ENCODE results near the gene ELP2. TPM values are rescaled to one million over a fixed set of nuclear protein-coding genes. Genes with fewer than 3 reads are reported as not detected.
A peak's percentile ranks its signal among the peaks of the same experiment; 100 is the strongest.

The ELP2 gene
- total and polyA plus RNA-seq, 3 experiments from 2014 or later, result 64.1 to 89.6 (median 85.8) TPM

- H3K9me3 Mint-ChIP-seq, result no peaks in the 10 kb centered on the region
- ChIA-PET CTCF (no interaction called here), POLR2A (no interaction called here)
- H3K27ac Mint-ChIP-seq, result peak overlapping the region in 1 of 8 donors; percentile 32
- DNase-seq, result no peak
- Histone ChIP-seq H3K27ac (ENCODE audit: low read depth, low read length) (no peak overlapping the region), H3K9me3 (ENCODE audit: low read length) (no peaks in the 10 kb centered on the region), H3K36me3 (ENCODE audit: insufficient read depth, low read length) (peaks cover 49% of the 10 kb centered on the region), H3K27me3 (ENCODE audit: insufficient read depth, low read length, poor library complexity, severe bottlenecking) (no peaks in the 10 kb centered on the region), H3K4me1 (ENCODE audit: insufficient read depth, low read length) (no peaks in the 10 kb centered on the region), H3K4me3 (ENCODE audit: low read length) (no peak overlapping the region)
- H3K27me3 Mint-ChIP-seq, result no peaks in the 10 kb centered on the region
- peaks cover 11 to 93% (median 36%) of the 10 kb centered on the region in 3 donors for H3K36me3 Mint-ChIP-seq
- H3K4me3 Mint-ChIP-seq, result no peak overlapping the region
- peaks cover 21 to 31% (median 29%) of the 10 kb centered on the region in 3 donors for H3K4me1 Mint-ChIP-seq
Observed at GRCh38 chr18:36152781-36153180, 23.1 kb downstream of the ELP2 start.

- no peaks in the 10 kb centered on the region for H3K9me3 Mint-ChIP-seq
- Histone ChIP-seq H3K36me3 (ENCODE audit: insufficient read depth, low read length) (peaks cover 52% of the 10 kb centered on the region), H3K27ac (ENCODE audit: low read depth, low read length) (no peak overlapping the region), H3K27me3 (ENCODE audit: insufficient read depth, low read length, poor library complexity, severe bottlenecking) (no peaks in the 10 kb centered on the region), H3K9me3 (ENCODE audit: low read length) (no peaks in the 10 kb centered on the region), H3K4me3 (ENCODE audit: low read length) (no peak overlapping the region), H3K4me1 (ENCODE audit: insufficient read depth, low read length) (no peaks in the 10 kb centered on the region)
- DNase-seq, result no peak
- peak overlapping the region in 1 of 7 donors; percentile 24 for H3K4me3 Mint-ChIP-seq
- H3K4me1 Mint-ChIP-seq, result peaks cover 21 to 34% (median 29%) of the 10 kb centered on the region in 3 donors
- ChIA-PET CTCF (no interaction called here), POLR2A (no interaction called here)
- H3K27me3 Mint-ChIP-seq, result no peaks in the 10 kb centered on the region
- peak overlapping the region in 1 of 8 donors; percentile 70 for H3K27ac Mint-ChIP-seq
- peaks cover 11 to 93% (median 36%) of the 10 kb centered on the region in 3 donors for H3K36me3 Mint-ChIP-seq
Observed at GRCh38 chr18:36153203-36153602, 23.5 kb downstream of the ELP2 start.

GRCh38 chr18:36153771-36154170 lies 24.1 kb downstream of the ELP2 start:
- H3K4me1 Mint-ChIP-seq, result peaks cover 23 to 37% (median 29%) of the 10 kb centered on the region in 3 donors
- H3K4me3 Mint-ChIP-seq, result no peak overlapping the region
- DNase-seq, result no peak
- POLR2A ChIA-PET, result interaction anchor here (0.6 kb wide), 1 partner anchor 33 kb away, joined by 3 read pairs; no protein-coding TSS in a partner anchor
- Histone ChIP-seq H3K36me3 (ENCODE audit: insufficient read depth, low read length) (peaks cover 55% of the 10 kb centered on the region), H3K9me3 (ENCODE audit: low read length) (no peaks in the 10 kb centered on the region), H3K27me3 (ENCODE audit: insufficient read depth, low read length, poor library complexity, severe bottlenecking) (no peaks in the 10 kb centered on the region), H3K27ac (ENCODE audit: low read depth, low read length) (no peak overlapping the region), H3K4me1 (ENCODE audit: insufficient read depth, low read length) (no peaks in the 10 kb centered on the region), H3K4me3 (ENCODE audit: low read length) (no peak overlapping the region)
- peaks cover 11 to 92% (median 38%) of the 10 kb centered on the region in 3 donors for H3K36me3 Mint-ChIP-seq
- peak overlapping the region in 1 of 8 donors; percentile 46 for H3K27ac Mint-ChIP-seq
- H3K9me3 Mint-ChIP-seq, result no peaks in the 10 kb centered on the region
- H3K27me3 Mint-ChIP-seq, result no peaks in the 10 kb centered on the region
- CTCF ChIA-PET, result no interaction called here

DNA sequence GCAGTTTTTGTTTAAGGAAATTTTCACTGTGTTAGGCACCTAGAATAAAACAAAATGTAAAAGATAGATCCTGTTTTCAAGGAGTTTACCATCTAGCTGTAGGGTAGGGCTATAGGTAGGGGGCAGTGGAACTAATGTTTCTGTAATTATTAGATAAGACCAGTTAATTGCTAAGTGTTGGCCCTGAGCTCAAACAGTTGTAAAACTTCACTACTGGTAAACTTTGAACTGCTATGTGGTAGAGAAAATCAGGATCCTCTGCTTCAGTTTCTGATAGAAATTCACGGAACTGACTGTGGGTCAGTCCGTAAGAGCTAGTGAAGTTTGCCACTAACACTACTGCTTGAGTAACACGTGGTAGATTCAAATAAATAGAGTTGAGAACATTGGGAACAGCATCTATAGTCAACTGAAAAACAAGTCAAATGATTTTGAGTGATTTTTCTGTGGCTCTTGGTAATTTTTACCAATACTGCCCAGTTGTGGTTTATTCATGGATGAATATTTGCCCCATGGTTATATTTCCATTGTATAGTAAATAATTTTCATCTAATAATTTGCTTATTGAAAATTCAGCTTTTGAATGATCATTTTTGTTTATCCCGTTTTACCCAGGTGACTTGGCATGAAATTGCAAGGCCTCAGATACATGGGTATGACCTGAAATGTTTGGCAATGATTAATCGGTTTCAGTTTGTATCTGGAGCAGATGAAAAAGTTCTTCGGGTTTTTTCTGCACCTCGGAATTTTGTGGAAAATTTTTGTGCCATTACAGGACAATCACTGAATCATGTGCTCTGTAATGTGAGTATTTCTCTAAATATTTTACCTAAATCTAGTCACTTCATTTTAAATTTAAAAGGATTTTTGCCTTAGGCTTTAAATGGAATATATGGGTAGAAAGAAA lies 26.4 kb downstream of the ELP2 start:
- no peak overlapping the region for H3K27ac ChIP-seq (ENCODE audit: low read depth, low read length)
- DNase-seq, result no peak
- H3K4me3 Mint-ChIP-seq, result no peak overlapping the region
- H3K36me3 ChIP-seq (ENCODE audit: insufficient read depth, low read length), result peaks cover 55% of the 10 kb centered on the region
- H3K4me3 ChIP-seq (ENCODE audit: low read length), result no peak overlapping the region
- ChIA-PET POLR2A (no interaction called here), CTCF (no interaction called here)
- H3K27me3 ChIP-seq (ENCODE audit: insufficient read depth, low read length, poor library complexity, severe bottlenecking), result no peaks in the 10 kb centered on the region
- H3K36me3 Mint-ChIP-seq, result peaks cover 8 to 88% (median 38%) of the 10 kb centered on the region in 3 donors
- peaks cover 29 to 52% (median 46%) of the 10 kb centered on the region in 3 donors for H3K4me1 Mint-ChIP-seq
- H3K27me3 Mint-ChIP-seq, result no peaks in the 10 kb centered on the region
- H3K9me3 Mint-ChIP-seq, result no peaks in the 10 kb centered on the region
- peak overlapping the region in 2 of 8 donors; percentile 17 to 24 for H3K27ac Mint-ChIP-seq
- no peaks in the 10 kb centered on the region for H3K4me1 ChIP-seq (ENCODE audit: insufficient read depth, low read length)
- no peaks in the 10 kb centered on the region for H3K9me3 ChIP-seq (ENCODE audit: low read length)

- H3K36me3 Mint-ChIP-seq, result peaks cover 8 to 90% (median 41%) of the 10 kb centered on the region in 3 donors
- Histone ChIP-seq H3K27me3 (ENCODE audit: insufficient read depth, low read length, poor library complexity, severe bottlenecking) (no peaks in the 10 kb centered on the region), H3K36me3 (ENCODE audit: insufficient read depth, low read length) (peaks cover 61% of the 10 kb centered on the region), H3K4me3 (ENCODE audit: low read length) (no peak overlapping the region), H3K4me1 (ENCODE audit: insufficient read depth, low read length) (no peaks in the 10 kb centered on the region), H3K9me3 (ENCODE audit: low read length) (no peaks in the 10 kb centered on the region), H3K27ac (ENCODE audit: low read depth, low read length) (no peak overlapping the region)
- no peaks in the 10 kb centered on the region for H3K9me3 Mint-ChIP-seq
- no peaks in the 10 kb centered on the region for H3K27me3 Mint-ChIP-seq
- peak overlapping the region in 4 of 8 donors; percentile 18 to 85 (median 36) for H3K27ac Mint-ChIP-seq
- ChIA-PET POLR2A (no interaction called here), CTCF (no interaction called here)
- H3K4me3 Mint-ChIP-seq, result no peak overlapping the region
- no peak for DNase-seq
- peaks cover 30 to 58% (median 48%) of the 10 kb centered on the region in 3 donors for H3K4me1 Mint-ChIP-seq
Observed at GRCh38 chr18:36157441-36157840, 27.7 kb downstream of the ELP2 start.

GRCh38 chr18:36158266-36158867 lies 28.7 kb downstream of the ELP2 start:
- POLR2A ChIA-PET, result no interaction called here
- Mint-ChIP-seq H3K4me3 (no peak overlapping the region), H3K27ac (peak overlapping the region in 2 of 8 donors; percentile 9 to 48), H3K36me3 (peaks cover 8 to 87% (median 36%) of the 10 kb centered on the region in 3 donors), H3K4me1 (peaks cover 28 to 53% (median 43%) of the 10 kb centered on the region in 3 donors), H3K9me3 (no peaks in the 10 kb centered on the region), H3K27me3 (no peaks in the 10 kb centered on the region)
- no peaks in the 10 kb centered on the region for H3K4me1 ChIP-seq (ENCODE audit: insufficient read depth, low read length)
- CTCF ChIA-PET, result interaction anchor here (1.0 to 1.3 kb wide), 2 partner anchors 13 to 63 kb away, joined by 4 read pairs; no protein-coding TSS in a partner anchor
- H3K27ac ChIP-seq (ENCODE audit: low read depth, low read length), result no peak overlapping the region
- H3K36me3 ChIP-seq (ENCODE audit: insufficient read depth, low read length), result peaks cover 54% of the 10 kb centered on the region
- H3K27me3 ChIP-seq (ENCODE audit: insufficient read depth, low read length, poor library complexity, severe bottlenecking), result no peaks in the 10 kb centered on the region
- no peak overlapping the region for H3K4me3 ChIP-seq (ENCODE audit: low read length)
- no peak for DNase-seq
- no peaks in the 10 kb centered on the region for H3K9me3 ChIP-seq (ENCODE audit: low read length)

DNA sequence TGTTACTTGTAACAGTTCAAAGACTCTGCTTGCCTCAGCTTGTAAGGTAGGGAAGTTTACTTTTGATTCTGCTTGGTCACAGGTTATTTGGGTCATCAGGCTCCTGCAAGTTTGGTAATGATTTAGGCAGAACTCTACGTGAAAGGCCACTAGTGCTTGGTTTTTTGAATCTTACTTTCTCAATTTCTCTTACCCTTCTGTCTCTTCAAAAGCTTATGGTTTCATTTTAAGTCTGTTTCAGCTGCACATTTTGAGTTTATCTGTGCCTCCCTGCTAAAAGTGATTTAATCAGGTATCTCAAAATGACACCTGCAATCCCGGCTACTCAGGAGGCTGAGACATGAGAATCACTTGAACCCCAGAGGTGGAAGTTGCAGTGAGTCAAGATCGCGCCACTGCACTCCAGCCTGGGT lies 31.3 kb downstream of the ELP2 start:
- Histone ChIP-seq H3K27ac (ENCODE audit: low read depth, low read length) (no peak overlapping the region), H3K36me3 (ENCODE audit: insufficient read depth, low read length) (peaks cover 41% of the 10 kb centered on the region), H3K27me3 (ENCODE audit: insufficient read depth, low read length, poor library complexity, severe bottlenecking) (no peaks in the 10 kb centered on the region), H3K4me3 (ENCODE audit: low read length) (no peak overlapping the region), H3K9me3 (ENCODE audit: low read length) (no peaks in the 10 kb centered on the region), H3K4me1 (ENCODE audit: insufficient read depth, low read length) (no peaks in the 10 kb centered on the region)
- no peak for DNase-seq
- Mint-ChIP-seq H3K27me3 (no peaks in the 10 kb centered on the region), H3K27ac (peak overlapping the region in 4 of 8 donors; percentile 52 to 76 (median 73)), H3K4me3 (no peak overlapping the region), H3K36me3 (peaks cover 0 to 90% (median 36%) of the 10 kb centered on the region in 3 donors), H3K9me3 (no peaks in the 10 kb centered on the region), H3K4me1 (peaks cover 24 to 48% (median 44%) of the 10 kb centered on the region in 3 donors)
- CTCF ChIA-PET, result interaction anchor here (0.7 kb wide), 1 partner anchor 14 kb away, joined by 3 read pairs; no protein-coding TSS in a partner anchor
- POLR2A ChIA-PET, result no interaction called here

DNA sequence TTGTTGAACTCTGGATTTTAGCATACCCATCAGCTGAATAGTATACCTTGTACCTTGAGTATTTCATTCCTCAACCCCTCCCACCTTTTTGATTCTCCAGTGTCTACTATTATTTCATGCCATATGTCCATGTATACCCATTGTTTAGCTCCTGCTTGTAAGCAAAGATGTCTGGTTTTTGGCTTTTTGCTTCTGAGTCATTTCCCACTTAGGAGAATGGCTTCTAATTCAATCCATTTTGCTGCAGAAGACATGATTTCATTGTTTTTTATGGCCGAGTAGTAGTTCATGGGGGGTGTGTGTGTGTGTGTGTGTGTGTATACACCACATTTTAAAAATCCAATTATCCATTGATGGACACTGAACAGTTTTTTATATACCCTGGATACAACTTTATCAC lies 33.3 kb downstream of the ELP2 start:
- POLR2A ChIA-PET, result no interaction called here
- H3K27ac Mint-ChIP-seq, result peak overlapping the region in 2 of 8 donors; percentile 26 to 56
- Histone ChIP-seq H3K4me1 (ENCODE audit: insufficient read depth, low read length) (no peaks in the 10 kb centered on the region), H3K9me3 (ENCODE audit: low read length) (no peaks in the 10 kb centered on the region), H3K36me3 (ENCODE audit: insufficient read depth, low read length) (peaks cover 26% of the 10 kb centered on the region), H3K27me3 (ENCODE audit: insufficient read depth, low read length, poor library complexity, severe bottlenecking) (no peaks in the 10 kb centered on the region), H3K4me3 (ENCODE audit: low read length) (no peak overlapping the region), H3K27ac (ENCODE audit: low read depth, low read length) (no peak overlapping the region)
- CTCF ChIA-PET, result no interaction called here
- H3K27me3 Mint-ChIP-seq, result no peaks in the 10 kb centered on the region
- peaks cover 2 to 84% (median 31%) of the 10 kb centered on the region in 3 donors for H3K36me3 Mint-ChIP-seq
- H3K4me1 Mint-ChIP-seq, result peaks cover 17 to 37% (median 30%) of the 10 kb centered on the region in 3 donors
- DNase-seq, result no peak
- no peak overlapping the region for H3K4me3 Mint-ChIP-seq
- no peaks in the 10 kb centered on the region for H3K9me3 Mint-ChIP-seq

Measured in CD8-positive, alpha-beta memory T cell (primary cell).